Aorta (tissue), 5 donors: Measurements from ENCODE around the gene H1-8. TPM values are rescaled to one million over a fixed set of nuclear protein-coding genes. Genes with fewer than 3 reads are reported as not detected.

Source experiments
- ATAC-seq: fragments of 200-7000 bp; cut with Tn5 transposase; one replicate; pipeline ENCODE4 v1.9.1; 2022; ENCODE audit warnings: moderate library complexity; ENCODE audit not compliant: low FRiP score
- DNase-seq, 2 donors: peaks; one replicate each; pipeline ENCODE4 v3.0.0-alpha.2; 2020
- H3K27ac ChIP-seq, 2 donors: one replicate each; pipeline ENCODE4 v1.5.1; 2013; ENCODE audit warnings: low read length in 2 of 2, mild to moderate bottlenecking in 2 of 2, moderate library complexity in 2 of 2, control low read depth in 1 of 2, inconsistent platforms in 1 of 2, low read depth in 1 of 2
- H3K27me3 ChIP-seq, 2 donors: one replicate each; pipeline ENCODE4 v1.6.1; 2013; ENCODE audit warnings: control low read depth in 1 of 2, low read length in 1 of 2, mild to moderate bottlenecking in 1 of 2, moderate library complexity in 1 of 2; ENCODE audit not compliant: insufficient read depth in 2 of 2, control insufficient read depth in 1 of 2
- H3K36me3 ChIP-seq, 2 donors: one replicate each; pipeline ENCODE4 v1.6.1; 2013; ENCODE audit warnings: control low read depth in 1 of 2, low read length in 1 of 2, mild to moderate bottlenecking in 1 of 2; ENCODE audit not compliant: insufficient read depth in 2 of 2, control insufficient read depth in 1 of 2
- H3K4me1 ChIP-seq, 2 donors: one replicate each; pipeline ENCODE4 v1.6.1; 2013; ENCODE audit warnings: low read length in 2 of 2, control low read depth in 1 of 2, mild to moderate bottlenecking in 1 of 2, moderate library complexity in 1 of 2; ENCODE audit not compliant: insufficient read depth in 2 of 2, control insufficient read depth in 1 of 2
- H3K4me3 ChIP-seq, 2 donors: one replicate each; pipeline ENCODE4 v1.5.1; 2013; ENCODE audit warnings: low read length in 2 of 2, control low read depth in 1 of 2, mild to moderate bottlenecking in 1 of 2
- H3K9me3 ChIP-seq: one replicate; pipeline ENCODE4 v1.6.1; 2013; ENCODE audit warnings: mild to moderate bottlenecking, low read length; ENCODE audit not compliant: control insufficient read depth
- WGBS, 2 donors: extraction: QIAGEN DNeasy Blood & Tissue Kit; methylation state at CpG; one replicate each; pipeline ENCODE4 v1.1.7; 2013; 5-methylcytosine and 5-hydroxymethylcytosine counted together
- intact Hi-C, 2 donors: fragments of 100-400 bp; cut with DNase I; formaldehyde crosslinking; loops; one replicate each; pipeline versions ENCODE4 v1.14.2 to v1.15.0; 2022
- polyA plus RNA-seq, 2 donors: library from polyadenylated mRNA; stranded (reverse); fragments of 200-250 nt; gene quantifications; one replicate each; pipeline ENCODE4 v1.2.3, GENCODE V29; 2013
- total RNA-seq, 2 donors: library from RNA; stranded (reverse); fragmentation: NEBNext Ultra II Directional; extraction: Animal tissue kit (Norgen Biotek cat#: 25700); gene quantifications; one replicate each; pipeline ENCODE4 v1.2.1, GENCODE V29; 2021
- donor health status: healthy with polysubstance abuse.
- donor health status: Bipolar disorder and iron deficiency.
- donor health status: DM: no; HTN: no; CAD: no.
- donor health status: DM: no; HTN: no; CAD: no.
- donor health status: DM: yes; HTN: yes; CAD: no.

The H1-8 gene
- total and polyA plus RNA-seq, 4 donors, result not detected

DNA sequence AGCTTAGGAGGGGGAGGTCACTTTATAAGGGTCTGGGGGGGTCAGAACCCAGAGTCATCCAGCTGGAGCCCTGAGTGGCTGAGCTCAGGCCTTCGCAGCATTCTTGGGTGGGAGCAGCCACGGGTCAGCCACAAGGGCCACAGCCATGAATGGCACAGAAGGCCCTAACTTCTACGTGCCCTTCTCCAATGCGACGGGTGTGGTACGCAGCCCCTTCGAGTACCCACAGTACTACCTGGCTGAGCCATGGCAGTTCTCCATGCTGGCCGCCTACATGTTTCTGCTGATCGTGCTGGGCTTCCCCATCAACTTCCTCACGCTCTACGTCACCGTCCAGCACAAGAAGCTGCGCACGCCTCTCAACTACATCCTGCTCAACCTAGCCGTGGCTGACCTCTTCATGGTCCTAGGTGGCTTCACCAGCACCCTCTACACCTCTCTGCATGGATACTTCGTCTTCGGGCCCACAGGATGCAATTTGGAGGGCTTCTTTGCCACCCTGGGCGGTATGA is 14.3 kb upstream of the H1-8 start, which contains the start of gene RHO:
TSS of gene RHO (plus strand) at position 51 of the 512 bp plus-strand sequence. CDS start at position 146, 95 bp downstream.
- intact Hi-C loops, result no loop called here
- Histone ChIP-seq H3K9me3 (no peaks in the 10 kb centered on the region), H3K36me3 (no peaks in the 10 kb centered on the region), H3K4me1 (no peaks in the 10 kb centered on the region), H3K27ac (no peak within 1 kb of the TSS), H3K4me3 (no peak within 1 kb of the TSS), H3K27me3 (no peaks in the 10 kb centered on the region)
- WGBS, 2 donors, result 96 to 98% methylated on average over 18 of the region's 18 CpGs
- ATAC-seq (no peak), DNase-seq (no peak)

DNA sequence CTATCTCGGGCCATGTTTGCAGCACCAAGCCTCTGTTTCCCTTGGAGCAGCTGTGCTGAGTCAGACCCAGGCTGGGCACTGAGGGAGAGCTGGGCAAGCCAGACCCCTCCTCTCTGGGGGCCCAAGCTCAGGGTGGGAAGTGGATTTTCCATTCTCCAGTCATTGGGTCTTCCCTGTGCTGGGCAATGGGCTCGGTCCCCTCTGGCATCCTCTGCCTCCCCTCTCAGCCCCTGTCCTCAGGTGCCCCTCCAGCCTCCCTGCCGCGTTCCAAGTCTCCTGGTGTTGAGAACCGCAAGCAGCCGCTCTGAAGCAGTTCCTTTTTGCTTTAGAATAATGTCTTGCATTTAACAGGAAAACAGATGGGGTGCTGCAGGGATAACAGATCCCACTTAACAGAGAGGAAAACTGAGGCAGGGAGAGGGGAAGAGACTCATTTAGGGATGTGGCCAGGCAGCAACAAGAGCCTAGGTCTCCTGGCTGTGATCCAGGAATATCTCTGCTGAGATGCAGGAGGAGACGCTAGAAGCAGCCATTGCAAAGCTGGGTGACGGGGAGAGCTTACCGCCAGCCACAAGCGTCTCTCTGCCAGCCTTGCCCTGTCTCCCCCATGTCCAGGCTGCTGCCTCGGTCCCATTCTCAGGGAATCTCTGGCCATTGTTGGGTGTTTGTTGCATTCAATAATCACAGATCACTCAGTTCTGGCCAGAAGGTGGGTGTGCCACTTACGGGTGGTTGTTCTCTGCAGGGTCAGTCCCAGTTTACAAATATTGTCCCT is 13.4 kb upstream of the H1-8 start:
- H3K27ac ChIP-seq, result no peak overlapping the region
- DNase-seq, result no peak
- intact Hi-C loops, result no loop called here
- H3K27me3 ChIP-seq, result no peaks in the 10 kb centered on the region
- no peaks in the 10 kb centered on the region for H3K36me3 ChIP-seq
- 44 to 55% methylated on average over 12 of the region's 12 CpGs for WGBS, 2 donors
- no peaks in the 10 kb centered on the region for H3K9me3 ChIP-seq
- no peaks in the 10 kb centered on the region for H3K4me1 ChIP-seq
- H3K4me3 ChIP-seq, result no peak overlapping the region
- ATAC-seq, result no peak

DNA sequence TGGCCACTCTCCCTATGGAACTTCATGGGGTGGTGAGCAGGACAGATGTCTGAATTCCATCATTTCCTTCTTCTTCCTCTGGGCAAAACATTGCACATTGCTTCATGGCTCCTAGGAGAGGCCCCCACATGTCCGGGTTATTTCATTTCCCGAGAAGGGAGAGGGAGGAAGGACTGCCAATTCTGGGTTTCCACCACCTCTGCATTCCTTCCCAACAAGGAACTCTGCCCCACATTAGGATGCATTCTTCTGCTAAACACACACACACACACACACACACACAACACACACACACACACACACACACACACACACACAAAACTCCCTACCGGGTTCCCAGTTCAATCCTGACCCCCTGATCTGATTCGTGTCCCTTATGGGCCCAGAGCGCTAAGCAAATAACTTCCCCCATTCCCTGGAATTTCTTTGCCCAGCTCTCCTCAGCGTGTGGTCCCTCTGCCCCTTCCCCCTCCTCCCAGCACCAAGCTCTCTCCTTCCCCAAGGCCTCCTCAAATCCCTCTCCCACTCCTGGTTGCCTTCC is 12.7 kb upstream of the H1-8 start:
- Histone ChIP-seq H3K36me3 (no peaks in the 10 kb centered on the region), H3K27me3 (no peaks in the 10 kb centered on the region), H3K4me3 (no peak overlapping the region), H3K4me1 (no peaks in the 10 kb centered on the region), H3K27ac (no peak overlapping the region), H3K9me3 (no peaks in the 10 kb centered on the region)
- intact Hi-C loops, result no loop called here
- WGBS, 2 donors, result 38 to 46% methylated on average over 4 to 6 of the region's 6 CpGs
- ATAC-seq (no peak), DNase-seq (no peak)

DNA sequence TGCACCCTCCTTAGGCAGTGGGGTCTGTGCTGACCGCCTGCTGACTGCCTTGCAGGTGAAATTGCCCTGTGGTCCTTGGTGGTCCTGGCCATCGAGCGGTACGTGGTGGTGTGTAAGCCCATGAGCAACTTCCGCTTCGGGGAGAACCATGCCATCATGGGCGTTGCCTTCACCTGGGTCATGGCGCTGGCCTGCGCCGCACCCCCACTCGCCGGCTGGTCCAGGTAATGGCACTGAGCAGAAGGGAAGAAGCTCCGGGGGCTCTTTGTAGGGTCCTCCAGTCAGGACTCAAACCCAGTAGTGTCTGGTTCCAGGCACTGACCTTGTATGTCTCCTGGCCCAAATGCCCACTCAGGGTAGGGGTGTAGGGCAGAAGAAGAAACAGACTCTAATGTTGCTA is 12.2 kb upstream of the H1-8 start:
- H3K36me3 ChIP-seq, result no peaks in the 10 kb centered on the region
- no peak for DNase-seq
- intact Hi-C loops, result no loop called here
- 96 to 98% methylated on average over 13 of the region's 13 CpGs for WGBS, 2 donors
- no peak overlapping the region for H3K4me3 ChIP-seq
- no peaks in the 10 kb centered on the region for H3K27me3 ChIP-seq
- H3K27ac ChIP-seq, result no peak overlapping the region
- no peaks in the 10 kb centered on the region for H3K4me1 ChIP-seq
- no peak for ATAC-seq
- no peaks in the 10 kb centered on the region for H3K9me3 ChIP-seq

DNA sequence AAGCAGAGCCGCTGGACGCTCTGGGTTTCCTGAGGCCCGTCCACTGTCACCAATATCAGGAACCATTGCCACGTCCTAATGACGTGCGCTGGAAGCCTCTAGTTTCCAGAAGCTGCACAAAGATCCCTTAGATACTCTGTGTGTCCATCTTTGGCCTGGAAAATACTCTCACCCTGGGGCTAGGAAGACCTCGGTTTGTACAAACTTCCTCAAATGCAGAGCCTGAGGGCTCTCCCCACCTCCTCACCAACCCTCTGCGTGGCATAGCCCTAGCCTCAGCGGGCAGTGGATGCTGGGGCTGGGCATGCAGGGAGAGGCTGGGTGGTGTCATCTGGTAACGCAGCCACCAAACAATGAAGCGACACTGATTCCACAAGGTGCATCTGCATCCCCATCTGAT is 11.3 kb upstream of the H1-8 start:
- Histone ChIP-seq H3K9me3 (no peaks in the 10 kb centered on the region), H3K27ac (no peak overlapping the region), H3K36me3 (no peaks in the 10 kb centered on the region), H3K27me3 (no peaks in the 10 kb centered on the region), H3K4me3 (no peak overlapping the region), H3K4me1 (no peaks in the 10 kb centered on the region)
- intact Hi-C loops, result no loop called here
- ATAC-seq, result no peak
- no peak for DNase-seq
- WGBS, 2 donors, result 95 to 98% methylated on average over 11 of the region's 11 CpGs

DNA sequence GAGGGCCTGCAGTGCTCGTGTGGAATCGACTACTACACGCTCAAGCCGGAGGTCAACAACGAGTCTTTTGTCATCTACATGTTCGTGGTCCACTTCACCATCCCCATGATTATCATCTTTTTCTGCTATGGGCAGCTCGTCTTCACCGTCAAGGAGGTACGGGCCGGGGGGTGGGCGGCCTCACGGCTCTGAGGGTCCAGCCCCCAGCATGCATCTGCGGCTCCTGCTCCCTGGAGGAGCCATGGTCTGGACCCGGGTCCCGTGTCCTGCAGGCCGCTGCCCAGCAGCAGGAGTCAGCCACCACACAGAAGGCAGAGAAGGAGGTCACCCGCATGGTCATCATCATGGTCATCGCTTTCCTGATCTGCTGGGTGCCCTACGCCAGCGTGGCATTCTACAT is 10.7 kb upstream of the H1-8 start:
- H3K27me3 ChIP-seq, result no peaks in the 10 kb centered on the region
- intact Hi-C loops, result no loop called here
- no peaks in the 10 kb centered on the region for H3K4me1 ChIP-seq
- no peaks in the 10 kb centered on the region for H3K36me3 ChIP-seq
- no peaks in the 10 kb centered on the region for H3K9me3 ChIP-seq
- DNase-seq (no peak), ATAC-seq (no peak)
- WGBS, 2 donors, result 96 to 97% methylated on average over 20 of the region's 20 CpGs
- H3K27ac ChIP-seq, result no peak overlapping the region
- H3K4me3 ChIP-seq, result no peak overlapping the region

DNA sequence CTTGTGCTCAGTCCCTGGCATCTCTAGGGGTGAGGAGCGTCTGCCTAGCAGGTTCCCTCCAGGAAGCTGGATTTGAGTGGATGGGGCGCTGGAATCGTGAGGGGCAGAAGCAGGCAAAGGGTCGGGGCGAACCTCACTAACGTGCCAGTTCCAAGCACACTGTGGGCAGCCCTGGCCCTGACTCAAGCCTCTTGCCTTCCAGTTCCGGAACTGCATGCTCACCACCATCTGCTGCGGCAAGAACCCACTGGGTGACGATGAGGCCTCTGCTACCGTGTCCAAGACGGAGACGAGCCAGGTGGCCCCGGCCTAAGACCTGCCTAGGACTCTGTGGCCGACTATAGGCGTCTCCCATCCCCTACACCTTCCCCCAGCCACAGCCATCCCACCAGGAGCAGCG is 9.6 kb upstream of the H1-8 start:
- no peaks in the 10 kb centered on the region for H3K36me3 ChIP-seq
- H3K27ac ChIP-seq, result no peak overlapping the region
- 95 to 96% methylated on average over 16 of the region's 16 CpGs for WGBS, 2 donors
- H3K4me1 ChIP-seq, result no peaks in the 10 kb centered on the region
- no peak overlapping the region for H3K4me3 ChIP-seq
- no peaks in the 10 kb centered on the region for H3K9me3 ChIP-seq
- ATAC-seq, result no peak
- intact Hi-C loops, result no loop called here
- H3K27me3 ChIP-seq, result no peaks in the 10 kb centered on the region
- DNase-seq, result no peak

DNA sequence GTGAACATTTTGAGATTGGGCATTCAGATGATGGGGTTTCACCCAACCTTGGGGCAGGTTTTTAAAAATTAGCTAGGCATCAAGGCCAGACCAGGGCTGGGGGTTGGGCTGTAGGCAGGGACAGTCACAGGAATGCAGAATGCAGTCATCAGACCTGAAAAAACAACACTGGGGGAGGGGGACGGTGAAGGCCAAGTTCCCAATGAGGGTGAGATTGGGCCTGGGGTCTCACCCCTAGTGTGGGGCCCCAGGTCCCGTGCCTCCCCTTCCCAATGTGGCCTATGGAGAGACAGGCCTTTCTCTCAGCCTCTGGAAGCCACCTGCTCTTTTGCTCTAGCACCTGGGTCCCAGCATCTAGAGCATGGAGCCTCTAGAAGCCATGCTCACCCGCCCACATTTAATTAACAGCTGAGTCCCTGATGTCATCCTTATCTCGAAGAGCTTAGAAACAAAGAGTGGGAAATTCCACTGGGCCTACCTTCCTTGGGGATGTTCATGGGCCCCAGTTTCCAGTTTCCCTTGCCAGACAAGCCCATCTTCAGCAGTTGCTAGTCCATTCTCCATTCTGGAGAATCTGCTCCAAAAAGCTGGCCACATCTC is 8.4 kb upstream of the H1-8 start:
- intact Hi-C loops, result no loop called here
- Histone ChIP-seq H3K36me3 (no peaks in the 10 kb centered on the region), H3K4me1 (no peaks in the 10 kb centered on the region), H3K9me3 (no peaks in the 10 kb centered on the region), H3K4me3 (no peak overlapping the region), H3K27ac (no peak overlapping the region), H3K27me3 (no peaks in the 10 kb centered on the region)
- DNase-seq (no peak), ATAC-seq (no peak)
- 92 to 93% methylated on average over 4 of the region's 4 CpGs for WGBS, 2 donors

DNA sequence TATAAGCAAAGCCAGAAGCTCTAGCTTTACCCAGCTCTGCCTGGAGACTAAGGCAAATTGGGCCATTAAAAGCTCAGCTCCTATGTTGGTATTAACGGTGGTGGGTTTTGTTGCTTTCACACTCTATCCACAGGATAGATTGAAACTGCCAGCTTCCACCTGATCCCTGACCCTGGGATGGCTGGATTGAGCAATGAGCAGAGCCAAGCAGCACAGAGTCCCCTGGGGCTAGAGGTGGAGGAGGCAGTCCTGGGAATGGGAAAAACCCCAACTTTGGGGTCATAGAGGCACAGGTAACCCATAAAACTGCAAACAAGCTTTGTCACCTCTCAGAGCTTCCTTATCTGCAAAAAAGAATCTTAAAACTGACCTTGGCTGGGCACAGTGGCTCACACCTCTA is 7.9 kb upstream of the H1-8 start:
- no peaks in the 10 kb centered on the region for H3K36me3 ChIP-seq
- H3K9me3 ChIP-seq, result no peaks in the 10 kb centered on the region
- intact Hi-C loops, result no loop called here
- 91 to 97% methylated on average over 1 of the region's 1 CpG for WGBS, 2 donors
- H3K27ac ChIP-seq, result no peak overlapping the region
- H3K27me3 ChIP-seq, result no peaks in the 10 kb centered on the region
- no peak overlapping the region for H3K4me3 ChIP-seq
- ATAC-seq (no peak), DNase-seq (no peak)
- no peaks in the 10 kb centered on the region for H3K4me1 ChIP-seq
